Caco-2 (cell line): ENCODE results near the gene DPF1. TPM values are rescaled to one million over a fixed set of nuclear protein-coding genes. Genes with fewer than 3 reads are reported as not detected.

Experiments used
- BruUV-seq: library from RNA; stranded (reverse); fragments of 400-500 nt; replicated peaks from 2 replicates; lab custom pipeline; 2021; lab: Mats Ljungman, UMichigan
- CTCF ChIA-PET: fragments of 300-600 bp; sonication (Branson Sonifier 250); formaldehyde crosslinking; loops from one replicate; lab custom pipeline; 2022; ENCODE audit warnings: antibody characterized with exemption; lab: Charles Lee
- POLR2A ChIA-PET: fragments of 300-600 bp; sonication (Branson Sonifier 250); formaldehyde crosslinking; loops from one replicate; lab custom pipeline; 2022; ENCODE audit warnings: antibody characterized with exemption; lab: Charles Lee
- DNase-seq, 2 experiments: peaks; one replicate each; pipeline versions ENCODE4 v3.0.0 to v3.0.0-alpha.2; 2020 to 2022
- H3K27me3 ChIP-seq: replicated peaks from 2 replicates; pipeline ENCODE4 v1.6.0; 2011; ENCODE audit warnings: low read length; ENCODE audit not compliant: control insufficient read depth, insufficient read depth
- H3K36me3 ChIP-seq: 2 replicates; pipeline ENCODE4 v1.5.1; 2011; ENCODE audit warnings: low read length; ENCODE audit not compliant: control insufficient read depth, insufficient read depth
- H3K4me1 ChIP-seq: fragments of 250-450 bp; sonication (Bioruptor Pico); 2 replicates; pipeline ENCODE4 v1.5.1; 2020; ENCODE audit warnings: mild to moderate bottlenecking
- H3K4me3 ChIP-seq: 2 replicates; pipeline ENCODE4 v1.5.1; 2011; ENCODE audit warnings: low read depth, mild to moderate bottlenecking, control low read depth, low read length
- H3K9me3 ChIP-seq: fragments of 250-450 bp; sonication (Bioruptor Pico); 2 replicates; pipeline ENCODE4 v1.5.1; 2020; ENCODE audit warnings: mild to moderate bottlenecking, moderate library complexity
- H3K27ac Mint-ChIP-seq: one replicate; pipeline ENCODE4 v1.8.0; 2022; ENCODE audit warnings: mixed read lengths; ENCODE audit not compliant: unreplicated experiment
- H3K27me3 Mint-ChIP-seq: one replicate; pipeline ENCODE4 v1.8.0; 2022; ENCODE audit warnings: mixed read lengths; ENCODE audit not compliant: insufficient read depth, unreplicated experiment
- H3K36me3 Mint-ChIP-seq: one replicate; pipeline ENCODE4 v1.8.0; 2022; ENCODE audit warnings: mild to moderate bottlenecking, mixed read lengths; ENCODE audit not compliant: insufficient read depth, unreplicated experiment
- H3K4me1 Mint-ChIP-seq: one replicate; pipeline ENCODE4 v1.8.0; 2022; ENCODE audit warnings: low read depth, mixed read lengths; ENCODE audit not compliant: unreplicated experiment
- H3K4me3 Mint-ChIP-seq: one replicate; pipeline ENCODE4 v1.8.0; 2022; ENCODE audit warnings: mild to moderate bottlenecking, moderate library complexity, mixed read lengths; ENCODE audit not compliant: unreplicated experiment
- H3K9me3 Mint-ChIP-seq: one replicate; pipeline ENCODE4 v1.8.0; 2022; ENCODE audit warnings: mixed read lengths; ENCODE audit not compliant: unreplicated experiment
- intact Hi-C: fragments of 100-400 bp; cut with micrococcal nuclease; formaldehyde crosslinking; loops from one replicate; pipeline ENCODE4 v1.10.0; 2022; ENCODE audit not compliant: unreplicated experiment
- total RNA-seq: library from RNA; stranded (reverse); gene quantifications from 2 replicates; pipeline ENCODE4 v1.2.3, GENCODE V29; 2022
- TF ChIP-seq, protein P1 (sequence below), 2 experiments: fragments of 200-600 bp in 1 of 2; IDR thresholded peaks; 1 replicate in 1 of 2; 2 replicates in 1 of 2; pipeline versions ENCODE4 v1.5.1 to v1.8.0; 2011 to 2022; ENCODE audit warnings: antibody characterized with exemption in 1 of 2, control low read depth in 1 of 2, inconsistent platforms in 1 of 2, low read depth in 1 of 2, low read length in 1 of 2, mild to moderate bottlenecking in 1 of 2, moderate library complexity in 1 of 2; ENCODE audit not compliant: insufficient read depth in 1 of 2, severe bottlenecking in 1 of 2, unreplicated experiment in 1 of 2

DPF1 gene
- total RNA-seq, 1 experiment from 2014 or later = 5.0 TPM

GRCh38 chr19:38172001-38172400, 52.0 kb downstream of the DPF1 start:
- H3K4me3 ChIP-seq = no peak overlapping the region
- intact Hi-C loops = no loop called here
- ChIA-PET POLR2A (no interaction called here), CTCF (no interaction called here)
- TF ChIP-seq, protein P1, sequence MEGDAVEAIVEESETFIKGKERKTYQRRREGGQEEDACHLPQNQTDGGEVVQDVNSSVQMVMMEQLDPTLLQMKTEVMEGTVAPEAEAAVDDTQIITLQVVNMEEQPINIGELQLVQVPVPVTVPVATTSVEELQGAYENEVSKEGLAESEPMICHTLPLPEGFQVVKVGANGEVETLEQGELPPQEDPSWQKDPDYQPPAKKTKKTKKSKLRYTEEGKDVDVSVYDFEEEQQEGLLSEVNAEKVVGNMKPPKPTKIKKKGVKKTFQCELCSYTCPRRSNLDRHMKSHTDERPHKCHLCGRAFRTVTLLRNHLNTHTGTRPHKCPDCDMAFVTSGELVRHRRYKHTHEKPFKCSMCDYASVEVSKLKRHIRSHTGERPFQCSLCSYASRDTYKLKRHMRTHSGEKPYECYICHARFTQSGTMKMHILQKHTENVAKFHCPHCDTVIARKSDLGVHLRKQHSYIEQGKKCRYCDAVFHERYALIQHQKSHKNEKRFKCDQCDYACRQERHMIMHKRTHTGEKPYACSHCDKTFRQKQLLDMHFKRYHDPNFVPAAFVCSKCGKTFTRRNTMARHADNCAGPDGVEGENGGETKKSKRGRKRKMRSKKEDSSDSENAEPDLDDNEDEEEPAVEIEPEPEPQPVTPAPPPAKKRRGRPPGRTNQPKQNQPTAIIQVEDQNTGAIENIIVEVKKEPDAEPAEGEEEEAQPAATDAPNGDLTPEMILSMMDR (IDR thresholded peaks at IDR 0.05; ENCODE audit: insufficient read depth in 1 of 2, low read depth in 1 of 2, low read length in 1 of 2, severe bottlenecking in 1 of 2, unreplicated experiment in 1 of 2) = no peak
- peaks cover 87% of the 10 kb centered on the region for H3K36me3 Mint-ChIP-seq
- peaks cover 4% of the 10 kb centered on the region for H3K36me3 ChIP-seq
- no peaks in the 10 kb centered on the region for H3K4me1 ChIP-seq
- no TSS peak for BruUV-seq
- no peaks in the 10 kb centered on the region for H3K4me1 Mint-ChIP-seq
- H3K4me3 Mint-ChIP-seq = no peak overlapping the region
- H3K9me3 Mint-ChIP-seq = no peaks in the 10 kb centered on the region
- H3K27me3 Mint-ChIP-seq = no peaks in the 10 kb centered on the region
- H3K9me3 ChIP-seq = no peaks in the 10 kb centered on the region
- peak overlapping the region; percentile 20 for H3K27ac Mint-ChIP-seq
- no peaks in the 10 kb centered on the region for H3K27me3 ChIP-seq
- no peak for DNase-seq

GRCh38 chr19:38170334-38170733, 53.7 kb downstream of the DPF1 start:
- Mint-ChIP-seq H3K27me3 (no peaks in the 10 kb centered on the region), H3K27ac (peak overlapping the region; percentile 46), H3K4me3 (no peak overlapping the region), H3K36me3 (peaks cover 84% of the 10 kb centered on the region), H3K4me1 (no peaks in the 10 kb centered on the region), H3K9me3 (no peaks in the 10 kb centered on the region)
- Histone ChIP-seq H3K4me1 (no peaks in the 10 kb centered on the region), H3K27me3 (no peaks in the 10 kb centered on the region), H3K9me3 (no peaks in the 10 kb centered on the region), H3K4me3 (no peak overlapping the region), H3K36me3 (peaks cover 4% of the 10 kb centered on the region)
- no peak for DNase-seq
- TF ChIP-seq, protein P1 (IDR thresholded peaks at IDR 0.05; ENCODE audit: insufficient read depth in 1 of 2, low read depth in 1 of 2, low read length in 1 of 2, severe bottlenecking in 1 of 2, unreplicated experiment in 1 of 2) = no peak
- BruUV-seq = no TSS peak
- POLR2A ChIA-PET = no interaction called here
- intact Hi-C loops = no loop called here
- CTCF ChIA-PET = no interaction called here

GRCh38 chr19:38168637-38169036, 55.4 kb downstream of the DPF1 start:
- Histone ChIP-seq H3K36me3 (peaks cover 9% of the 10 kb centered on the region), H3K4me3 (no peak overlapping the region), H3K9me3 (no peaks in the 10 kb centered on the region), H3K27me3 (no peaks in the 10 kb centered on the region), H3K4me1 (no peaks in the 10 kb centered on the region)
- Mint-ChIP-seq H3K27ac (no peak overlapping the region), H3K4me1 (no peaks in the 10 kb centered on the region), H3K27me3 (no peaks in the 10 kb centered on the region), H3K4me3 (no peak overlapping the region), H3K9me3 (no peaks in the 10 kb centered on the region), H3K36me3 (peaks cover 81% of the 10 kb centered on the region)
- POLR2A ChIA-PET = no interaction called here
- TF ChIP-seq, protein P1 (IDR thresholded peaks at IDR 0.05; ENCODE audit: insufficient read depth in 1 of 2, low read depth in 1 of 2, low read length in 1 of 2, severe bottlenecking in 1 of 2, unreplicated experiment in 1 of 2) = no peak
- BruUV-seq = no TSS peak
- CTCF ChIA-PET = no interaction called here
- no peak for DNase-seq
- intact Hi-C loops = no loop called here
